GM23338 (cell line): ENCODE measurements around the gene LIF. TPM values are rescaled to one million over a fixed set of nuclear protein-coding genes. Genes with fewer than 3 reads are reported as not detected.

Source experiments
- ATAC-seq: fragments of 200-7000 bp; cut with Tn5 transposase; 3 replicates; pipeline ENCODE4 v1.9.1; 2020
- DNase-seq: peaks from one replicate; pipeline ENCODE4 v3.0.0-alpha.2; 2015; ENCODE audit warnings: low spot score
- H2AFZ ChIP-seq: fragments of 200-600 bp; sonication (generic); 2 replicates; pipeline ENCODE4 v1.8.0; 2016; ENCODE audit warnings: antibody characterized with exemption, mild to moderate bottlenecking, moderate library complexity
- H3F3A ChIP-seq: fragments of 200-600 bp; sonication (generic); replicated peaks from 2 replicates; pipeline ENCODE4 v1.8.0; 2017; ENCODE audit warnings: antibody characterized with exemption, mixed run types, low read depth
- H3K27ac ChIP-seq: fragments of 200-600 bp; sonication (generic); 2 replicates; pipeline ENCODE4 v1.6.1; 2016; ENCODE audit warnings: low read depth
- H3K27me3 ChIP-seq: fragments of 200-600 bp; sonication (generic); 2 replicates; pipeline ENCODE4 v1.8.0; 2016; ENCODE audit warnings: mild to moderate bottlenecking, mixed run types, moderate library complexity; ENCODE audit not compliant: insufficient read depth
- H3K36me3 ChIP-seq: fragments of 200-600 bp; sonication (generic); 2 replicates; pipeline ENCODE4 v1.8.0; 2016; ENCODE audit warnings: mild to moderate bottlenecking; ENCODE audit not compliant: insufficient read depth
- H3K4me1 ChIP-seq: fragments of 200-600 bp; sonication (generic); 2 replicates; pipeline ENCODE4 v1.8.0; 2016; ENCODE audit warnings: mild to moderate bottlenecking, moderate library complexity; ENCODE audit not compliant: insufficient read depth
- H3K4me2 ChIP-seq: fragments of 200-600 bp; sonication (generic); 2 replicates; pipeline ENCODE4 v1.7.1; 2017; ENCODE audit warnings: mixed run types
- H3K4me3 ChIP-seq: fragments of 200-600 bp; sonication (generic); 2 replicates; pipeline ENCODE4 v1.6.1; 2016; ENCODE audit warnings: mixed run types
- H3K79me2 ChIP-seq: fragments of 200-600 bp; sonication (generic); replicated peaks from 2 replicates; pipeline ENCODE4 v1.8.0; 2017; ENCODE audit warnings: mild to moderate bottlenecking; ENCODE audit not compliant: insufficient read depth
- H3K9me2 ChIP-seq: fragments of 200-600 bp; sonication (generic); 2 replicates; pipeline ENCODE4 v1.8.0; 2017; ENCODE audit not compliant: insufficient read depth
- H4K20me1 ChIP-seq: fragments of 200-600 bp; sonication (generic); replicated peaks from 2 replicates; pipeline ENCODE4 v1.8.0; 2017; ENCODE audit warnings: mild to moderate bottlenecking; ENCODE audit not compliant: insufficient read depth
- H3K27ac Mint-ChIP-seq: 2 replicates; pipeline ENCODE4 v1.8.0; 2020; ENCODE audit warnings: inconsistent platforms, mild to moderate bottlenecking, moderate library complexity, mixed read lengths
- H3K27me3 Mint-ChIP-seq: 3 replicates; pipeline ENCODE4 v1.8.0; 2022; ENCODE audit warnings: low read depth, mild to moderate bottlenecking, moderate library complexity, mixed read lengths, inconsistent platforms; ENCODE audit not compliant: insufficient read depth, poor library complexity
- H3K36me3 Mint-ChIP-seq: 3 replicates; pipeline ENCODE4 v1.8.0; 2021; ENCODE audit warnings: low read depth, mild to moderate bottlenecking, inconsistent platforms, moderate library complexity, mixed read lengths
- H3K4me1 Mint-ChIP-seq: 3 replicates; pipeline ENCODE4 v1.8.0; 2020; ENCODE audit warnings: mild to moderate bottlenecking, inconsistent platforms, mixed read lengths
- H3K4me3 Mint-ChIP-seq: 3 replicates; pipeline ENCODE4 v1.8.0; 2021; ENCODE audit warnings: moderate library complexity, mild to moderate bottlenecking, inconsistent platforms, mixed read lengths
- H3K9me3 Mint-ChIP-seq: 3 replicates; pipeline ENCODE4 v1.8.0; 2020; ENCODE audit warnings: moderate library complexity, mild to moderate bottlenecking, inconsistent platforms, mixed read lengths
- CREB1 ChIP-seq: fragments of 250-450 bp; sonication (Bioruptor Pico); IDR thresholded peaks from 2 replicates; pipeline ENCODE4 v1.5.0; 2020; ENCODE audit warnings: low read depth, mild to moderate bottlenecking, moderate library complexity
- EZH2 ChIP-seq: fragments of 200-600 bp; sonication (generic); IDR thresholded peaks from one replicate; pipeline ENCODE4 v1.8.0; 2017; ENCODE audit warnings: antibody characterized with exemption, mild to moderate bottlenecking, low read depth; ENCODE audit not compliant: unreplicated experiment
- EZH2phosphoT487 ChIP-seq: fragments of 200-600 bp; sonication (generic); IDR thresholded peaks from one replicate; pipeline ENCODE4 v1.8.1; 2018; ENCODE audit warnings: antibody characterized with exemption; ENCODE audit not compliant: unreplicated experiment
- JUNB ChIP-seq: IDR thresholded peaks from one replicate; pipeline ENCODE4 v1.6.1; 2016; ENCODE audit warnings: antibody characterized with exemption; ENCODE audit not compliant: unreplicated experiment
- NANOG ChIP-seq: IDR thresholded peaks from 2 replicates; pipeline ENCODE4 v1.6.1; 2016; ENCODE audit warnings: antibody characterized with exemption, borderline replicate concordance
- POLR2AphosphoS5 ChIP-seq: IDR thresholded peaks from 2 replicates; pipeline ENCODE4 v1.6.1; 2016; ENCODE audit warnings: antibody characterized with exemption, low read depth
- STAT1 ChIP-seq: IDR thresholded peaks from one replicate; pipeline ENCODE4 v1.6.1; 2016; ENCODE audit warnings: antibody characterized with exemption; ENCODE audit not compliant: unreplicated experiment
- ZNF114 ChIP-seq: fragments of 250-450 bp; sonication (Bioruptor Pico); IDR thresholded peaks from 2 replicates; pipeline ENCODE4 v1.5.0; 2020; ENCODE audit warnings: mild to moderate bottlenecking, moderate library complexity
- ZNF331 ChIP-seq: fragments of 250-450 bp; sonication (Bioruptor Pico); IDR thresholded peaks from 2 replicates; pipeline ENCODE4 v1.5.0; 2020; ENCODE audit warnings: low read depth, mild to moderate bottlenecking, moderate library complexity
- ZNF462 ChIP-seq: fragments of 250-450 bp; sonication (Bioruptor Pico); IDR thresholded peaks from 2 replicates; pipeline ENCODE4 v1.5.0; 2020; ENCODE audit warnings: mild to moderate bottlenecking, moderate library complexity
- polyA plus RNA-seq: library from polyadenylated mRNA; unstranded; fragments of >200 nt; fragmentation: Nextera tagmentation; extraction: Ambion mirVana; gene quantifications from 2 replicates; pipeline ENCODE4 v1.2.1, GENCODE V29; 2016
- total RNA-seq: library from RNA; depleted of rRNA; stranded (reverse); fragments of >200 nt; shearing (Covaris generic); gene quantifications from 2 replicates; pipeline ENCODE4 v1.2.3, GENCODE V29; 2014
- TF ChIP-seq, protein P1 (sequence below), 2 experiments: fragments of 200-600 bp in 1 of 2; sonication (generic) in 1 of 2; conservative IDR thresholded peaks; 2 replicates each; pipeline versions ENCODE4 v1.5.1 to v1.6.1; 2016 to 2017; ENCODE audit warnings: antibody characterized with exemption in 2 of 2, low read depth in 2 of 2, mild to moderate bottlenecking in 2 of 2, moderate library complexity in 1 of 2
- TF ChIP-seq, protein P2 (sequence below): IDR thresholded peaks from 2 replicates; pipeline ENCODE4 v1.6.1; 2016; ENCODE audit warnings: antibody characterized with exemption
- TF ChIP-seq, protein P3 (sequence below): IDR thresholded peaks from one replicate; pipeline ENCODE4 v1.6.1; 2018; ENCODE audit warnings: antibody characterized with exemption; ENCODE audit not compliant: unreplicated experiment

The LIF gene
- total and polyA plus RNA-seq, 2 experiments from 2014 or later: 1.8 to 3.6 TPM

GRCh38 chr22:30223303-30223702 lies 23.3 kb downstream of the LIF start:
- no peak overlapping the region for H3K4me3 ChIP-seq
- no peak overlapping the region for H2AFZ ChIP-seq
- H3K27ac Mint-ChIP-seq: no peak overlapping the region
- H3K36me3 ChIP-seq: no peaks in the 10 kb centered on the region
- no peak for TF ChIP-seq ZNF331
- TF ChIP-seq ZNF462 (CRISPR knock-in tag): no peak
- no peak for TF ChIP-seq EZH2phosphoT487
- TF ChIP-seq STAT1: no peak
- TF ChIP-seq, protein P1, sequence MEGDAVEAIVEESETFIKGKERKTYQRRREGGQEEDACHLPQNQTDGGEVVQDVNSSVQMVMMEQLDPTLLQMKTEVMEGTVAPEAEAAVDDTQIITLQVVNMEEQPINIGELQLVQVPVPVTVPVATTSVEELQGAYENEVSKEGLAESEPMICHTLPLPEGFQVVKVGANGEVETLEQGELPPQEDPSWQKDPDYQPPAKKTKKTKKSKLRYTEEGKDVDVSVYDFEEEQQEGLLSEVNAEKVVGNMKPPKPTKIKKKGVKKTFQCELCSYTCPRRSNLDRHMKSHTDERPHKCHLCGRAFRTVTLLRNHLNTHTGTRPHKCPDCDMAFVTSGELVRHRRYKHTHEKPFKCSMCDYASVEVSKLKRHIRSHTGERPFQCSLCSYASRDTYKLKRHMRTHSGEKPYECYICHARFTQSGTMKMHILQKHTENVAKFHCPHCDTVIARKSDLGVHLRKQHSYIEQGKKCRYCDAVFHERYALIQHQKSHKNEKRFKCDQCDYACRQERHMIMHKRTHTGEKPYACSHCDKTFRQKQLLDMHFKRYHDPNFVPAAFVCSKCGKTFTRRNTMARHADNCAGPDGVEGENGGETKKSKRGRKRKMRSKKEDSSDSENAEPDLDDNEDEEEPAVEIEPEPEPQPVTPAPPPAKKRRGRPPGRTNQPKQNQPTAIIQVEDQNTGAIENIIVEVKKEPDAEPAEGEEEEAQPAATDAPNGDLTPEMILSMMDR (conservative IDR thresholded peaks at IDR 0.05; ENCODE audit: low read depth in 2 of 2): no peak
- no peak for TF ChIP-seq JUNB
- no peak for TF ChIP-seq NANOG
- no peak for TF ChIP-seq CREB1 (CRISPR knock-in tag)
- no peak for TF ChIP-seq ZNF114
- TF ChIP-seq, protein P2, sequence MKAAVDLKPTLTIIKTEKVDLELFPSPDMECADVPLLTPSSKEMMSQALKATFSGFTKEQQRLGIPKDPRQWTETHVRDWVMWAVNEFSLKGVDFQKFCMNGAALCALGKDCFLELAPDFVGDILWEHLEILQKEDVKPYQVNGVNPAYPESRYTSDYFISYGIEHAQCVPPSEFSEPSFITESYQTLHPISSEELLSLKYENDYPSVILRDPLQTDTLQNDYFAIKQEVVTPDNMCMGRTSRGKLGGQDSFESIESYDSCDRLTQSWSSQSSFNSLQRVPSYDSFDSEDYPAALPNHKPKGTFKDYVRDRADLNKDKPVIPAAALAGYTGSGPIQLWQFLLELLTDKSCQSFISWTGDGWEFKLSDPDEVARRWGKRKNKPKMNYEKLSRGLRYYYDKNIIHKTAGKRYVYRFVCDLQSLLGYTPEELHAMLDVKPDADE: no peak
- TF ChIP-seq, protein P3, sequence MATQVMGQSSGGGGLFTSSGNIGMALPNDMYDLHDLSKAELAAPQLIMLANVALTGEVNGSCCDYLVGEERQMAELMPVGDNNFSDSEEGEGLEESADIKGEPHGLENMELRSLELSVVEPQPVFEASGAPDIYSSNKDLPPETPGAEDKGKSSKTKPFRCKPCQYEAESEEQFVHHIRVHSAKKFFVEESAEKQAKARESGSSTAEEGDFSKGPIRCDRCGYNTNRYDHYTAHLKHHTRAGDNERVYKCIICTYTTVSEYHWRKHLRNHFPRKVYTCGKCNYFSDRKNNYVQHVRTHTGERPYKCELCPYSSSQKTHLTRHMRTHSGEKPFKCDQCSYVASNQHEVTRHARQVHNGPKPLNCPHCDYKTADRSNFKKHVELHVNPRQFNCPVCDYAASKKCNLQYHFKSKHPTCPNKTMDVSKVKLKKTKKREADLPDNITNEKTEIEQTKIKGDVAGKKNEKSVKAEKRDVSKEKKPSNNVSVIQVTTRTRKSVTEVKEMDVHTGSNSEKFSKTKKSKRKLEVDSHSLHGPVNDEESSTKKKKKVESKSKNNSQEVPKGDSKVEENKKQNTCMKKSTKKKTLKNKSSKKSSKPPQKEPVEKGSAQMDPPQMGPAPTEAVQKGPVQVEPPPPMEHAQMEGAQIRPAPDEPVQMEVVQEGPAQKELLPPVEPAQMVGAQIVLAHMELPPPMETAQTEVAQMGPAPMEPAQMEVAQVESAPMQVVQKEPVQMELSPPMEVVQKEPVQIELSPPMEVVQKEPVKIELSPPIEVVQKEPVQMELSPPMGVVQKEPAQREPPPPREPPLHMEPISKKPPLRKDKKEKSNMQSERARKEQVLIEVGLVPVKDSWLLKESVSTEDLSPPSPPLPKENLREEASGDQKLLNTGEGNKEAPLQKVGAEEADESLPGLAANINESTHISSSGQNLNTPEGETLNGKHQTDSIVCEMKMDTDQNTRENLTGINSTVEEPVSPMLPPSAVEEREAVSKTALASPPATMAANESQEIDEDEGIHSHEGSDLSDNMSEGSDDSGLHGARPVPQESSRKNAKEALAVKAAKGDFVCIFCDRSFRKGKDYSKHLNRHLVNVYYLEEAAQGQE: no peak
- no peak for TF ChIP-seq POLR2AphosphoS5
- no peak for TF ChIP-seq EZH2
- H3K9me3 Mint-ChIP-seq: no peaks in the 10 kb centered on the region
- peaks cover 15% of the 10 kb centered on the region for H3K27me3 Mint-ChIP-seq
- no peaks in the 10 kb centered on the region; the same call in 2 of the 3 replicates for H3K4me1 Mint-ChIP-seq
- H3K27me3 ChIP-seq: no peaks in the 10 kb centered on the region
- no peak overlapping the region for H3K4me2 ChIP-seq
- H3K36me3 Mint-ChIP-seq: no peaks in the 10 kb centered on the region
- DNase-seq: no peak
- no peak overlapping the region for H3K4me3 Mint-ChIP-seq
- no peaks in the 10 kb centered on the region for H3K4me1 ChIP-seq
- no peaks in the 10 kb centered on the region for H4K20me1 ChIP-seq
- no peaks in the 10 kb centered on the region for H3K9me2 ChIP-seq
- no peak overlapping the region for H3K27ac ChIP-seq
- no peak for ATAC-seq
- no peaks in the 10 kb centered on the region for H3F3A ChIP-seq
- no peaks in the 10 kb centered on the region for H3K79me2 ChIP-seq
